ENCODE data around the gene CNBD2.

GRCh38 chr20:36002855-36003254 lies 34.5 kb downstream of the CNBD2 start:
- TF ChIP-seq CTCF (IDR thresholded peaks at IDR 0.05; ENCODE audit: low read depth, low read length, missing input control) (no peak), MAX (IDR thresholded peaks at IDR 0.05) (no peak), HNF4A (conservative IDR thresholded peaks at IDR 0.05) (no peak), NR2F2 (IDR thresholded peaks at IDR 0.05) (no peak), EGR1 (IDR thresholded peaks at IDR 0.05; ENCODE audit: low read depth in 2 of 2) (no peak), TAF1 (conservative IDR thresholded peaks at IDR 0.05) (no peak), REST (IDR thresholded peaks at IDR 0.05) (no peak)
